H9 (cell line): ENCODE data around the gene PAEP. TPM values are rescaled to one million over a fixed set of nuclear protein-coding genes. Genes with fewer than 3 reads are reported as not detected.
"Not testable (repeated sequence)": the region's sequence is repeated elsewhere in the genome, so short reads cannot be mapped to it uniquely, and the experiment has no call there.

Source experiments
- DNase-seq: peaks from one replicate; pipeline ENCODE4 v3.0.0-alpha.2; 2017
- H2AFZ ChIP-seq: one replicate; pipeline ENCODE4 v1.6.1; 2013; ENCODE audit warnings: mild to moderate bottlenecking, low read length, control low read depth, moderate library complexity
- H2AK5ac ChIP-seq: 2 replicates; pipeline ENCODE4 v1.6.1; 2013; ENCODE audit warnings: low read length, control low read depth, mixed read lengths; ENCODE audit not compliant: insufficient read length
- H2BK120ac ChIP-seq: one replicate; pipeline ENCODE4 v1.6.1; 2013; ENCODE audit warnings: low read depth, mild to moderate bottlenecking, low read length, control low read depth, inconsistent platforms; ENCODE audit not compliant: poor library complexity, severe bottlenecking
- H2BK12ac ChIP-seq: 2 replicates; pipeline ENCODE4 v1.6.1; 2013; ENCODE audit warnings: low read length, control low read depth, mixed read lengths, low read depth; ENCODE audit not compliant: insufficient read length
- H2BK15ac ChIP-seq: 2 replicates; pipeline ENCODE4 v1.6.1; 2013; ENCODE audit warnings: low read depth, low read length, control low read depth
- H2BK20ac ChIP-seq: one replicate; pipeline ENCODE4 v1.6.1; 2013; ENCODE audit warnings: low read depth, mild to moderate bottlenecking, low read length, control low read depth, inconsistent platforms; ENCODE audit not compliant: poor library complexity, severe bottlenecking
- H2BK5ac ChIP-seq: 2 replicates; pipeline ENCODE4 v1.6.1; 2013; ENCODE audit warnings: low read length, control low read depth, mixed read lengths; ENCODE audit not compliant: insufficient read length
- H3K14ac ChIP-seq: 2 replicates; pipeline ENCODE4 v1.6.1; 2013; ENCODE audit warnings: low read length, control low read depth; ENCODE audit not compliant: insufficient read depth
- H3K18ac ChIP-seq: 2 replicates; pipeline ENCODE4 v1.6.1; 2013; ENCODE audit warnings: low read depth, mild to moderate bottlenecking, mixed read lengths, low read length, control low read depth; ENCODE audit not compliant: insufficient read length
- H3K23ac ChIP-seq: 2 replicates; pipeline ENCODE4 v1.6.1; 2013; ENCODE audit warnings: low read length, control low read depth, mixed read lengths, low read depth; ENCODE audit not compliant: insufficient read length
- H3K23me2 ChIP-seq: 2 replicates; pipeline ENCODE4 v1.6.1; 2013; ENCODE audit warnings: low read depth, mild to moderate bottlenecking, mixed read lengths, low read length, control low read depth; ENCODE audit not compliant: insufficient read length, poor library complexity, severe bottlenecking
- H3K27ac ChIP-seq: 2 replicates; pipeline ENCODE4 v1.5.1; 2013; ENCODE audit warnings: low read length, control low read depth, mixed read lengths, low read depth; ENCODE audit not compliant: insufficient read length
- H3K27me3 ChIP-seq: 2 replicates; pipeline ENCODE4 v1.6.1; 2013; ENCODE audit warnings: low read length, control low read depth, inconsistent platforms; ENCODE audit not compliant: insufficient read depth
- H3K4ac ChIP-seq: 2 replicates; pipeline ENCODE4 v1.6.1; 2013; ENCODE audit warnings: low read depth, mild to moderate bottlenecking, control low read depth, inconsistent platforms, low read length, moderate library complexity
- H3K4me1 ChIP-seq: 2 replicates; pipeline ENCODE4 v1.6.1; 2013; ENCODE audit warnings: low read length, control low read depth, inconsistent platforms; ENCODE audit not compliant: insufficient read depth
- H3K4me2 ChIP-seq: 2 replicates; pipeline ENCODE4 v1.6.1; 2013; ENCODE audit warnings: low read length, control low read depth, mixed read lengths; ENCODE audit not compliant: insufficient read length, insufficient read depth
- H3K56ac ChIP-seq: 2 replicates; pipeline ENCODE4 v1.6.1; 2013; ENCODE audit warnings: low read depth, mild to moderate bottlenecking, mixed read lengths, low read length, control low read depth; ENCODE audit not compliant: insufficient read length
- H3K79me1 ChIP-seq: 2 replicates; pipeline ENCODE4 v1.6.1; 2013; ENCODE audit warnings: low read depth, mild to moderate bottlenecking, moderate library complexity, low read length, control low read depth, inconsistent platforms; ENCODE audit not compliant: insufficient read depth, poor library complexity, severe bottlenecking
- H3K79me2 ChIP-seq: 2 replicates; pipeline ENCODE4 v1.6.1; 2013; ENCODE audit warnings: low read length, control low read depth, inconsistent platforms; ENCODE audit not compliant: insufficient read depth
- H3K9ac ChIP-seq: 2 replicates; pipeline ENCODE4 v1.6.1; 2013; ENCODE audit warnings: low read length, control low read depth, mixed read lengths; ENCODE audit not compliant: insufficient read length; ENCODE audit errors: extremely low read depth
- H3K9me3 ChIP-seq: one replicate; pipeline ENCODE4 v1.6.1; 2013; ENCODE audit warnings: low read depth, low read length, inconsistent platforms; ENCODE audit not compliant: control insufficient read depth
- H3T11ph ChIP-seq: one replicate; pipeline ENCODE4 v1.6.1; 2013; ENCODE audit warnings: mild to moderate bottlenecking, low read length, control low read depth, inconsistent platforms
- H4K20me1 ChIP-seq: one replicate; pipeline ENCODE4 v1.6.1; 2013; ENCODE audit not compliant: control insufficient read depth, insufficient read length, insufficient read depth
- H4K5ac ChIP-seq: 2 replicates; pipeline ENCODE4 v1.6.1; 2013; ENCODE audit warnings: low read depth, mild to moderate bottlenecking, mixed read lengths, low read length, control low read depth; ENCODE audit not compliant: insufficient read length
- H4K8ac ChIP-seq: replicated peaks from 2 replicates; pipeline ENCODE4 v1.6.1; 2013; ENCODE audit warnings: low read length, control low read depth, mixed read lengths, low read depth; ENCODE audit not compliant: insufficient read length
- H4K91ac ChIP-seq: 2 replicates; pipeline ENCODE4 v1.6.1; 2013; ENCODE audit warnings: low read depth, mild to moderate bottlenecking, moderate library complexity, mixed read lengths, low read length, control low read depth; ENCODE audit not compliant: insufficient read length
- H3K27ac Mint-ChIP-seq, 3 experiments: 2 replicates in 2 of 3; 3 replicates in 1 of 3; pipeline ENCODE4 v1.8.0; 2020 to 2021; ENCODE audit warnings: mixed read lengths in 3 of 3, mild to moderate bottlenecking in 1 of 3, moderate library complexity in 1 of 3
- H3K27me3 Mint-ChIP-seq: 2 replicates; pipeline ENCODE4 v1.8.0; 2021; ENCODE audit warnings: low read depth, mild to moderate bottlenecking, moderate library complexity, mixed read lengths
- H3K36me3 Mint-ChIP-seq, 3 experiments: 2 replicates in 2 of 3; 3 replicates in 1 of 3; pipeline ENCODE4 v1.8.0; 2020 to 2021; ENCODE audit warnings: low read depth in 3 of 3, mixed read lengths in 3 of 3; ENCODE audit not compliant: insufficient read depth in 1 of 3
- H3K4me1 Mint-ChIP-seq, 2 experiments: 2 replicates each; pipeline ENCODE4 v1.8.0; 2020; ENCODE audit warnings: mixed read lengths in 2 of 2
- H3K4me3 Mint-ChIP-seq, 2 experiments: 2 replicates in 1 of 2; 3 replicates in 1 of 2; pipeline ENCODE4 v1.8.0; 2020 to 2021; ENCODE audit warnings: mild to moderate bottlenecking in 2 of 2, mixed read lengths in 2 of 2, moderate library complexity in 1 of 2
- H3K9me3 Mint-ChIP-seq, 2 experiments: 2 replicates in 1 of 2; 3 replicates in 1 of 2; pipeline ENCODE4 v1.8.0; 2020; ENCODE audit warnings: mild to moderate bottlenecking in 2 of 2, mixed read lengths in 2 of 2, moderate library complexity in 1 of 2
- CTCF ChIP-seq: fragments of 200-600 bp; sonication (generic); conservative IDR thresholded peaks from 3 replicates; pipeline ENCODE4 v1.8.0; 2021; ENCODE audit warnings: antibody characterized with exemption, mild to moderate bottlenecking
- WGBS: extraction: QIAGEN DNeasy Blood & Tissue Kit; methylation state at CpG from one replicate; pipeline ENCODE4 v1.1.7; 2013; ENCODE audit warnings: missing lambda C conversion rate, low lambda C conversion rate, mixed read lengths; ENCODE audit not compliant: insufficient read length; ENCODE audit errors: extremely low coverage; 5-methylcytosine and 5-hydroxymethylcytosine counted together
- total RNA-seq: library from RNA; stranded (reverse); gene quantifications from 2 replicates; pipeline ENCODE4 v1.2.1, GENCODE V29; 2021

Gene PAEP
- total RNA-seq, 1 experiment from 2014 or later = not detected

GRCh38 chr9:135547756-135548736, 13.5 kb upstream of the PAEP start:
- no CpG with 5 or more reads among the region's 28 CpGs for WGBS
- H3T11ph ChIP-seq = no peak overlapping the region
- no peak overlapping the region for H3K14ac ChIP-seq
- no peak overlapping the region for H2BK20ac ChIP-seq
- no peaks in the 10 kb centered on the region for H3K9me3 ChIP-seq
- DNase-seq = no peak
- no peak overlapping the region for H2BK15ac ChIP-seq
- Mint-ChIP-seq H3K36me3 (no peaks in the 10 kb centered on the region; a peak in 1 of 7 replicates), H3K27me3 (peaks cover 10% of the 10 kb centered on the region), H3K9me3 (no peaks in the 10 kb centered on the region), H3K27ac (no peak overlapping the region), H3K4me1 (no peaks in the 10 kb centered on the region), H3K4me3 (no peak overlapping the region)
- no peaks in the 10 kb centered on the region for H3K23me2 ChIP-seq
- H3K79me1 ChIP-seq = no peaks in the 10 kb centered on the region
- H4K5ac ChIP-seq = no peak overlapping the region
- H4K8ac ChIP-seq = no peak overlapping the region
- H3K4me2 ChIP-seq = no peak overlapping the region
- no peak overlapping the region for H4K91ac ChIP-seq
- H4K20me1 ChIP-seq = no peaks in the 10 kb centered on the region
- H2BK5ac ChIP-seq = no peak overlapping the region
- no peak for TF ChIP-seq CTCF
- H3K56ac ChIP-seq = no peak overlapping the region
- no peak overlapping the region for H3K4ac ChIP-seq
- no peak overlapping the region for H3K9ac ChIP-seq
- no peak overlapping the region for H3K27ac ChIP-seq
- H3K23ac ChIP-seq = no peak overlapping the region
- no peaks in the 10 kb centered on the region for H3K4me1 ChIP-seq
- no peaks in the 10 kb centered on the region for H3K79me2 ChIP-seq
- H3K18ac ChIP-seq = no peak overlapping the region
- H2AK5ac ChIP-seq = no peak overlapping the region
- no peaks in the 10 kb centered on the region for H3K27me3 ChIP-seq
- H2BK120ac ChIP-seq = no peak overlapping the region
- no peak overlapping the region for H2AFZ ChIP-seq
- no peak overlapping the region for H2BK12ac ChIP-seq

GRCh38 chr9:135549478-135550343, 11.8 kb upstream of the PAEP start:
- not testable (repeated sequence) for H2BK12ac ChIP-seq, H2BK5ac ChIP-seq, H3K36me3 Mint-ChIP-seq, H3K4me1 Mint-ChIP-seq, H3K14ac ChIP-seq, H3K23me2 ChIP-seq, H3K4me1 ChIP-seq, H3K9me3 Mint-ChIP-seq, H3T11ph ChIP-seq, H3K56ac ChIP-seq, H4K8ac ChIP-seq, H3K27me3 ChIP-seq, H3K4me2 ChIP-seq, H4K91ac ChIP-seq, H4K5ac ChIP-seq, H4K20me1 ChIP-seq, H3K4ac ChIP-seq, H3K9ac ChIP-seq, H3K79me1 ChIP-seq, H2BK15ac ChIP-seq, H3K9me3 ChIP-seq, H3K4me3 Mint-ChIP-seq, H3K27ac Mint-ChIP-seq, H3K27ac ChIP-seq, H3K18ac ChIP-seq, H3K79me2 ChIP-seq, H3K23ac ChIP-seq, H2AK5ac ChIP-seq, H2BK120ac ChIP-seq, H2AFZ ChIP-seq, H2BK20ac ChIP-seq, H3K27me3 Mint-ChIP-seq, DNase-seq
- no CpG with 5 or more reads among the region's 28 CpGs for WGBS
